HepG2 (cell line): Measurements from ENCODE around the gene PTPA. TPM values are rescaled to one million over a fixed set of nuclear protein-coding genes. Genes with fewer than 3 reads are reported as not detected.
A peak's percentile ranks its signal among the peaks of the same experiment; 100 is the strongest.

Experiments used
- ARNT ChIP-seq: fragments of 450-650 bp; IDR thresholded peaks from 2 replicates; pipeline ENCODE4 v1.6.1; 2017
- BCL3 ChIP-seq: sonication (generic); formaldehyde crosslinking; IDR thresholded peaks from 2 replicates; pipeline ENCODE4 v1.5.1; 2020; ENCODE audit warnings: mild to moderate bottlenecking, missing genetic modification reagents, moderate library complexity
- CAMTA2 ChIP-seq: sonication (generic); formaldehyde crosslinking; IDR thresholded peaks from 2 replicates; pipeline ENCODE4 v1.4.0; 2020; ENCODE audit warnings: mild to moderate bottlenecking, missing genetic modification reagents, borderline replicate concordance
- FOXM1 ChIP-seq: sonication (generic); formaldehyde crosslinking; IDR thresholded peaks from 2 replicates; pipeline ENCODE4 v1.5.0; 2020; ENCODE audit warnings: missing genetic modification reagents
- HBP1 ChIP-seq: IDR thresholded peaks from 2 replicates; pipeline ENCODE4 v1.6.1; 2016; ENCODE audit warnings: low read depth, control low read depth
- HIVEP1 ChIP-seq: sonication (generic); formaldehyde crosslinking; IDR thresholded peaks from 2 replicates; pipeline ENCODE4 v1.4.0; 2020; ENCODE audit warnings: mild to moderate bottlenecking, missing genetic modification reagents
- JARID2 ChIP-seq: sonication (generic); formaldehyde crosslinking; IDR thresholded peaks from 2 replicates; pipeline ENCODE4 v1.8.1; 2023; ENCODE audit warnings: missing genetic modification reagents, inconsistent platforms; ENCODE audit not compliant: insufficient replicate concordance
- LRRFIP1 ChIP-seq: sonication (generic); formaldehyde crosslinking; conservative IDR thresholded peaks from 2 replicates; pipeline ENCODE4 v1.4.0; 2020; ENCODE audit warnings: missing genetic modification reagents
- MXD3 ChIP-seq: IDR thresholded peaks from 2 replicates; pipeline ENCODE4 v1.6.1; 2016; ENCODE audit warnings: mild to moderate bottlenecking, missing biosample characterization, missing genetic modification reagents
- NR2F2 ChIP-seq: IDR thresholded peaks from 2 replicates; pipeline ENCODE4 v1.6.1; 2012; ENCODE audit warnings: low read depth, inconsistent platforms, borderline replicate concordance
- PHB2 ChIP-seq: fragments of 450-650 bp; IDR thresholded peaks from 2 replicates; pipeline ENCODE4 v1.6.1; 2018; ENCODE audit not compliant: partially characterized antibody
- RBFOX2 ChIP-seq: fragments of 200-400 bp; formaldehyde crosslinking; IDR thresholded peaks from 2 replicates; pipeline ENCODE4 v1.6.1; 2017; ENCODE audit warnings: low read depth, mild to moderate bottlenecking, low read length
- RFXAP ChIP-seq: sonication (generic); formaldehyde crosslinking; IDR thresholded peaks from 2 replicates; pipeline ENCODE4 v1.4.0; 2020; ENCODE audit warnings: missing genetic modification reagents, borderline replicate concordance
- SIN3A ChIP-seq: IDR thresholded peaks from 2 replicates; pipeline ENCODE4 v1.6.1; 2011; ENCODE audit warnings: low read depth, mild to moderate bottlenecking, control low read depth, low read length, borderline replicate concordance
- SIX4 ChIP-seq: sonication (generic); formaldehyde crosslinking; IDR thresholded peaks from 2 replicates; pipeline ENCODE4 v1.4.0; 2020; ENCODE audit warnings: missing genetic modification reagents
- SP140L ChIP-seq: sonication (generic); formaldehyde crosslinking; IDR thresholded peaks from 2 replicates; pipeline ENCODE4 v1.4.0; 2020; ENCODE audit warnings: missing genetic modification reagents, borderline replicate concordance
- TSC22D2 ChIP-seq: sonication (generic); formaldehyde crosslinking; IDR thresholded peaks from 2 replicates; pipeline ENCODE4 v1.5.1; 2020; ENCODE audit warnings: missing genetic modification reagents, mild to moderate bottlenecking, borderline replicate concordance
- UBTF ChIP-seq: sonication (generic); formaldehyde crosslinking; IDR thresholded peaks from 2 replicates; pipeline ENCODE4 v1.4.0; 2020; ENCODE audit warnings: mild to moderate bottlenecking, missing genetic modification reagents
- YY1 ChIP-seq: IDR thresholded peaks from 2 replicates; pipeline ENCODE4 v1.6.1; 2011; ENCODE audit warnings: low read length, low read depth, moderate library complexity, mild to moderate bottlenecking; ENCODE audit not compliant: insufficient read depth, insufficient replicate concordance
- ZBTB8A ChIP-seq: sonication (generic); formaldehyde crosslinking; IDR thresholded peaks from 2 replicates; pipeline ENCODE4 v1.4.0; 2020; ENCODE audit warnings: mild to moderate bottlenecking, low read depth, missing genetic modification reagents, borderline replicate concordance
- ZNF34 ChIP-seq: sonication (generic); formaldehyde crosslinking; IDR thresholded peaks from 2 replicates; pipeline ENCODE4 v1.4.0; 2020; ENCODE audit warnings: mild to moderate bottlenecking, missing genetic modification reagents, borderline replicate concordance
- ZNF766 ChIP-seq: sonication (generic); formaldehyde crosslinking; IDR thresholded peaks from 2 replicates; pipeline ENCODE4 v1.5.0; 2020; ENCODE audit warnings: missing genetic modification reagents, borderline replicate concordance
- polyA plus RNA-seq, 8 experiments: library from polyadenylated mRNA; depleted of rRNA in 3 of 8; stranded (reverse) in 7 of 8; unstranded in 1 of 8; fragments of >200 nt; fragmentation: Illumina TruSeq in 4 of 8; extraction: Trizol in 4 of 8; gene quantifications; 2 replicates each; pipeline versions ENCODE4 v1.2.1 to v1.2.3, GENCODE V29; 2011 to 2016; ENCODE audit warnings: low read depth in 4 of 8, missing spikeins in 1 of 8, mixed read lengths in 1 of 8; ENCODE audit not compliant: insufficient read depth in 1 of 8
- total RNA-seq, 5 experiments: library from RNA; depleted of rRNA; stranded (reverse); fragments of >200 nt; fragmentation: Illumina TruSeq; extraction: Trizol; gene quantifications; 2 replicates each; pipeline ENCODE4 v1.2.3, GENCODE V29; 2016; ENCODE audit warnings: low read depth in 1 of 5

The PTPA gene
- total and polyA plus RNA-seq, 2 of the 13 experiments (the other 11 are each of a cell fraction or from before 2014, with no cell fraction given) = 79.3 to 105 TPM

- TF ChIP-seq UBTF (peak; percentile 73), HBP1 (no peak), RBFOX2 (no peak), ZBTB8A (CRISPR knock-in tag) (no peak), FOXM1 (CRISPR knock-in tag) (no peak), SP140L (CRISPR knock-in tag) (no peak), CAMTA2 (CRISPR knock-in tag) (no peak), SIN3A (0 out of 2 replicates have a peak, but pooled peaks have one; percentile 48), SIX4 (CRISPR knock-in tag) (0 out of 2 replicates have a peak, but pooled peaks have one; percentile 34), ZNF766 (CRISPR knock-in tag) (no peak), ARNT (no peak), LRRFIP1 (CRISPR knock-in tag) (no peak), YY1 (no peak), RFXAP (CRISPR knock-in tag) (peak; percentile 65; the same call in 1 of the 2 replicates), JARID2 (CRISPR knock-in tag) (no peak), BCL3 (CRISPR knock-in tag) (peak; percentile 71), TSC22D2 (CRISPR knock-in tag) (no peak), MXD3 (CRISPR knock-in tag) (no peak), PHB2 (no peak), ZNF34 (CRISPR knock-in tag) (no peak), HIVEP1 (CRISPR knock-in tag) (peak; percentile 76; the same call in 1 of the 2 replicates), NR2F2 (peak; percentile 80)
Measured at GRCh38 chr9:129064499-129064908, 46.7 kb upstream of the PTPA start (continued).
